GM12873 (cell line): ENCODE measurements around the gene PSEN2.

Source experiments
- TF ChIP-seq, protein P1 (sequence below): IDR thresholded peaks from 2 replicates; pipeline ENCODE4 v1.5.1; 2012; ENCODE audit warnings: low read depth, mild to moderate bottlenecking, moderate library complexity, low read length, control low read depth; ENCODE audit not compliant: insufficient read depth; ENCODE audit errors: missing control alignments

The PSEN2 gene

DNA sequence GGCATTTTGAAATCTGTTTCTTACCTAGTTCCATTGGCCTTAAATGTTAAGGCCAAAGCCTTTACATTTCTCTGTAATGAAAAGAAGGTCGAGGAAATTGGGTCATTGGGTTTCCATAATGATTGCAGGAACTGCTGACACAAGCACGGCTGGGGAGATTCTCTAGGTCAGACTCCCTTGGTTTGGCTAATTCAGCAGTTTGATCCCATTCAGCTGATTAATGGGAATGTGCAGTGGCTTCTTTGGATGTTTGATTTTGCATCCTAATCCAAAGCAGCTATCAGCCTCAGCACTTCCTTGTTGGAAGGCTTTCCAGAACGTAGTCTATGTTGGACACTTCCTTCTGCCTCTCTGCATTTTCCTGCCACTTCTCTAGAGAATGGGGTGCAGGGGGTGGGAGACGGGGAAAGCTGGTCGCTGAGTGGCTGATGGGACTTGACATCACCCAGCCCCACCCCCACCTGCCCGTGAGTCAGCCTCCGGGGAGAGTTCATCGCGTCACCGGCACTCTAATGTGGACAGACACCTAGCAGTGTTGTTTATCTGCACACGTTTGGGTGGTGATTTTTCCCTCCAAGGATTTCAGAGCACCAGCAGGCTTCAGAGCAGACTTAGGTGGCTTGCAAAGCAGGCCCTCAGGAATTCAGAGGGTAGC is 5.4 kb downstream of the PSEN2 start:
- TF ChIP-seq, protein P1, sequence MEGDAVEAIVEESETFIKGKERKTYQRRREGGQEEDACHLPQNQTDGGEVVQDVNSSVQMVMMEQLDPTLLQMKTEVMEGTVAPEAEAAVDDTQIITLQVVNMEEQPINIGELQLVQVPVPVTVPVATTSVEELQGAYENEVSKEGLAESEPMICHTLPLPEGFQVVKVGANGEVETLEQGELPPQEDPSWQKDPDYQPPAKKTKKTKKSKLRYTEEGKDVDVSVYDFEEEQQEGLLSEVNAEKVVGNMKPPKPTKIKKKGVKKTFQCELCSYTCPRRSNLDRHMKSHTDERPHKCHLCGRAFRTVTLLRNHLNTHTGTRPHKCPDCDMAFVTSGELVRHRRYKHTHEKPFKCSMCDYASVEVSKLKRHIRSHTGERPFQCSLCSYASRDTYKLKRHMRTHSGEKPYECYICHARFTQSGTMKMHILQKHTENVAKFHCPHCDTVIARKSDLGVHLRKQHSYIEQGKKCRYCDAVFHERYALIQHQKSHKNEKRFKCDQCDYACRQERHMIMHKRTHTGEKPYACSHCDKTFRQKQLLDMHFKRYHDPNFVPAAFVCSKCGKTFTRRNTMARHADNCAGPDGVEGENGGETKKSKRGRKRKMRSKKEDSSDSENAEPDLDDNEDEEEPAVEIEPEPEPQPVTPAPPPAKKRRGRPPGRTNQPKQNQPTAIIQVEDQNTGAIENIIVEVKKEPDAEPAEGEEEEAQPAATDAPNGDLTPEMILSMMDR, result no peak

- TF ChIP-seq, protein P1, result no peak
Measured at GRCh38 chr1:226877669-226878068, 7.3 kb downstream of the PSEN2 start.

GRCh38 chr1:226880372-226881287 is 10.2 kb downstream of the PSEN2 start:
- TF ChIP-seq, protein P1, result no peak

- TF ChIP-seq, protein P1, result no peak
Measured at GRCh38 chr1:226881515-226882185, 11.2 kb downstream of the PSEN2 start.

GRCh38 chr1:226882187-226882586 is 11.8 kb downstream of the PSEN2 start:
- TF ChIP-seq, protein P1, result no peak

- TF ChIP-seq, protein P1, result no peak
Measured at GRCh38 chr1:226882631-226883409, 12.4 kb downstream of the PSEN2 start.
